HEK293T (cell line): ENCODE data around the gene PRSS56.

ENCODE experiments used
- BHLHE40 ChIP-seq: fragments of 450-650 bp; IDR thresholded peaks from 2 replicates; pipeline ENCODE4 v1.6.1; 2016; ENCODE audit warnings: mild to moderate bottlenecking, moderate library complexity, borderline replicate concordance
- FOXM1 ChIP-seq: fragments of 450-650 bp; IDR thresholded peaks from 2 replicates; pipeline ENCODE4 v1.6.1; 2017; ENCODE audit warnings: mild to moderate bottlenecking, borderline replicate concordance
- SP1 ChIP-seq: fragments of 450-650 bp; IDR thresholded peaks from 2 replicates; pipeline ENCODE4 v1.6.1; 2017
- SUZ12 ChIP-seq: fragments of 450-650 bp; IDR thresholded peaks from 2 replicates; pipeline ENCODE4 v1.6.1; 2016; ENCODE audit warnings: mild to moderate bottlenecking
- TARDBP ChIP-seq: fragments of 450-650 bp; IDR thresholded peaks from 2 replicates; pipeline ENCODE4 v1.6.1; 2016

DNA sequence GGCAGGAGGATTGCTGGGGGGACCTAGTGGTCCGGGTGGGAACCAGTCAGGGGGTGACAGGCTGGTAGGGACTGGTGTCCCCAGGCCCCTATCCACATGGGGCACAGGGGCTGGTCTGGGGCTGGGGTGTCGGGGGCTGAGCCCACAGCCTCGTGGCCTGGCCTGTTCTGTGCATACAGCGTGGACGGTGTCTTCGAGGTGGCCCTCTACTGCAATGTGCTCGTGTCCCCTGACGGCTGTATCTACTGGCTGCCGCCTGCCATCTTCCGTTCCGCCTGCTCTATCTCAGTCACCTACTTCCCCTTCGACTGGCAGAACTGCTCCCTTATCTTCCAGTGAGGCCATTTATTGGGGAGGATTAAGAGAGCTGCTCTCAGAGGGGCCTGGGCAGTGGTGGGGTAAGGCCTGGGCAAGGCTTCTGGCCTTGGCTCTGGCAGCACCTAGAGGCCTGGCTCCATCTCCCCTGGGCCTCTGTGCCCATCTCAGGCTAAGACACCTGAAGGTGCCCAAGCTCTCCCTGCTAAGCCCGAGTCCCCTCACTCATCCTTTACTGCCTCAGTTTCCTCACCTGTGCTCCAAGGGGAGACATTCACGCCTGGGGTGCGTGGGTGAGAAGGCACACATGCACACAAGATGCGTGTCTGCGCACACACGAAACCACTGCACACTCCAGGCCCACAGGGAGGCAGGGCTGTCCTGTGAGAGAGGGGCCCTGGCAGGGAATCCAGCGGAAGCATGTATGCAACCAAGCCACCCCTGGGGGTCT, 21.2 kb downstream of the PRSS56 start:
- no peak for TF ChIP-seq SUZ12
- no peak for TF ChIP-seq FOXM1
- TF ChIP-seq BHLHE40 = no peak
- TF ChIP-seq TARDBP = no peak
- no peak for TF ChIP-seq SP1
